ENCODE results near the gene BPNT1.
"Not testable (repeated sequence)": the region's sequence is repeated elsewhere in the genome, so short reads cannot be mapped to it uniquely, and the experiment has no call there.

The BPNT1 gene

DNA sequence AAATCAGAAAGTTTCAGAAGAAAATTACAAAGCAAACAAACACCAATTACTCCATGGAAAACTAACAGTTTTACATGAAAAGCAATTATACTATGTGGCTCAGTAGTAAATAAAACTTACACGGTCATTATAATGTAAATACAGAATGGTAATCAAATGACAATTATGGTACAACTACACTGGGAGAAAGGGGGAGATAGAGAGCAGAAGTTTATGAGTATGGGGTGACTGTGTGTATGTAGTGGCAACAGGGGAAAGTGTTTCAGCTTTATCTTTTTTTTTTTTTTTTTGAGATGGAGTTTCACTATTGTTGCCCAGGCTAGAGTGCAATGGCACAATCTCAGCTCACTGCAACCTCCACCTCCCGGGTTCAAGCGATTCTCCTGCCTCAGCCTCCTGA is 51.8 kb downstream of the BPNT1 start:
- H3K4me3 ChIP-seq (replicated peaks; ENCODE audit: low read depth, low read length); H3K27me3 ChIP-seq (replicated peaks; ENCODE audit: control insufficient read depth, insufficient read depth, low read length); H3K36me3 ChIP-seq (ENCODE audit: control insufficient read depth, insufficient read depth, low read length); DNase-seq (ENCODE audit: extremely low read depth, insufficient read length): not testable (repeated sequence)
- TF ChIP-seq, protein P1, sequence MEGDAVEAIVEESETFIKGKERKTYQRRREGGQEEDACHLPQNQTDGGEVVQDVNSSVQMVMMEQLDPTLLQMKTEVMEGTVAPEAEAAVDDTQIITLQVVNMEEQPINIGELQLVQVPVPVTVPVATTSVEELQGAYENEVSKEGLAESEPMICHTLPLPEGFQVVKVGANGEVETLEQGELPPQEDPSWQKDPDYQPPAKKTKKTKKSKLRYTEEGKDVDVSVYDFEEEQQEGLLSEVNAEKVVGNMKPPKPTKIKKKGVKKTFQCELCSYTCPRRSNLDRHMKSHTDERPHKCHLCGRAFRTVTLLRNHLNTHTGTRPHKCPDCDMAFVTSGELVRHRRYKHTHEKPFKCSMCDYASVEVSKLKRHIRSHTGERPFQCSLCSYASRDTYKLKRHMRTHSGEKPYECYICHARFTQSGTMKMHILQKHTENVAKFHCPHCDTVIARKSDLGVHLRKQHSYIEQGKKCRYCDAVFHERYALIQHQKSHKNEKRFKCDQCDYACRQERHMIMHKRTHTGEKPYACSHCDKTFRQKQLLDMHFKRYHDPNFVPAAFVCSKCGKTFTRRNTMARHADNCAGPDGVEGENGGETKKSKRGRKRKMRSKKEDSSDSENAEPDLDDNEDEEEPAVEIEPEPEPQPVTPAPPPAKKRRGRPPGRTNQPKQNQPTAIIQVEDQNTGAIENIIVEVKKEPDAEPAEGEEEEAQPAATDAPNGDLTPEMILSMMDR (IDR thresholded peaks at IDR 0.05; ENCODE audit: insufficient read depth, low read length, poor library complexity, severe bottlenecking) = peak; percentile 7

DNA sequence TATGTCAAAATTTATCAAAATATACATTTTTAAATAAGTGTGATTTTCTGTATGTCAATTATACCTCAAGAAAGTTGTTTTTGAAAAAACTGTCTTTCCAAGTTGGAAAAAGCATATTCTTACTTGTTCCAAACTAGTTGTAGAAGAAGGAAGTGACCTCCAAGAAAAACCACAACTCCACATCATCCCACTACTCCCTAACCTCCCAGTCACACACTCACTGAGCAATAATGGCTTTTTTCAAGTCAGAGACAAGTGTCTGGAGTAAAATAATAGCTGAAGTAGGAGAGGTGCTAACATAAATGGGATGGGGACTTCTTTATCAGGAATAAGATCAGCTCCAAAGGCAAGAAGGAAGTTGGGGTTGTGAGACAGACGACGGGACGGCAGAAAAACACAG is 56.7 kb downstream of the BPNT1 start:
- Histone ChIP-seq H3K36me3 (ENCODE audit: control insufficient read depth, insufficient read depth, low read length) (peaks cover 2% of the 10 kb centered on the region), H3K4me3 (replicated peaks; ENCODE audit: low read depth, low read length) (no peak overlapping the region), H3K27me3 (replicated peaks; ENCODE audit: control insufficient read depth, insufficient read depth, low read length) (no peaks in the 10 kb centered on the region)
- TF ChIP-seq, protein P1 (IDR thresholded peaks at IDR 0.05; ENCODE audit: insufficient read depth, low read length, poor library complexity, severe bottlenecking) = no peak
- DNase-seq (ENCODE audit: extremely low read depth, insufficient read length) = no peak

DNA sequence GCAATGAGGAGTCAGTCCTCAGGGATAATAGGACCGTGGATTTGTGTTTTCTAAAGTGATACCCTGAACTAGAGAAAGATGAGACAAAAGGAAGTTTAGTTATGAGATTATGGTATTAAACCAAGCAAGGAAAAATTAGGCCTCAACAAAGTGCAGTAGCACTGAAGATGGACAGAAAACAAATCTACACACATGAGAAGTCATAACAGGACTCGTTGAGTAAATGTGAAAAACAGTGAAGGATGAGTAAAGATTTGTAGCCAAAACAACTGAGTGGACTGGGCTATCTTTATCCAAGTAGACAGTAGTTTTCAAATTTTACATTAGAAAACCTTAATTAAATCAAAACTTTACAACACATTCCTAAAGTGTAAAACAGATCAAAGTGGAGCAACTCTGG is 58.3 kb downstream of the BPNT1 start:
- no peaks in the 10 kb centered on the region for H3K27me3 ChIP-seq (replicated peaks; ENCODE audit: control insufficient read depth, insufficient read depth, low read length)
- peaks cover 2% of the 10 kb centered on the region for H3K36me3 ChIP-seq (ENCODE audit: control insufficient read depth, insufficient read depth, low read length)
- TF ChIP-seq, protein P1 (IDR thresholded peaks at IDR 0.05; ENCODE audit: insufficient read depth, low read length, poor library complexity, severe bottlenecking) = no peak
- H3K4me3 ChIP-seq (replicated peaks; ENCODE audit: low read depth, low read length) = no peak overlapping the region
- DNase-seq (ENCODE audit: extremely low read depth, insufficient read length) = no peak

DNA sequence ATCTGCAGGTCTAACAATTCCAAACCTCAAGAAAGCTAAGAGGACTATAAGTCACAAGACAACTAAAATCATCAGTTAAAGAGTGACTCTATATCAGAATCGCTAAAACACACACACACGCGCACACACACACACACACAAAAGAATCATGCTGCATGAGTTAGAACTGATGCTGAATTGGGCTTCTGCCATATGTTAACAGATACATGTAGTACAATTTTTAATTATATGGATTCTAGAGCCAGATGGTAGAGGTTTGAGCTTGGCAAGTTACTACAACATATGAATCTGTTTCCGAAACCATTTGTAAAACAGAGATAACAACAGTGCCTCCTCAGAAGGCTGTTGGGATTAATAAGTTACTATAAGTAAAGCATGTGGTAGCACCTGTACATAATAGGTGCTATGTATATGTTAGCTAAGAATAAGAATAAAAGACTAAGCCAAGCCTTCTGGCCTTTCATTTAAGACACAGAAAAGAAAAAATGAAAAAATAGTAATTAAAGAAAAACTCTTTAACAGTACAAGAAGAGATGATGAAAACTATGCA is 61.2 kb downstream of the BPNT1 start:
- TF ChIP-seq, protein P1 (IDR thresholded peaks at IDR 0.05; ENCODE audit: insufficient read depth, low read length, poor library complexity, severe bottlenecking) = no peak
- H3K27me3 ChIP-seq (replicated peaks; ENCODE audit: control insufficient read depth, insufficient read depth, low read length) = no peaks in the 10 kb centered on the region
- H3K4me3 ChIP-seq (replicated peaks; ENCODE audit: low read depth, low read length) = no peak overlapping the region
- H3K36me3 ChIP-seq (ENCODE audit: control insufficient read depth, insufficient read depth, low read length) = peaks cover 2% of the 10 kb centered on the region
- DNase-seq (ENCODE audit: extremely low read depth, insufficient read length) = no peak

DNA sequence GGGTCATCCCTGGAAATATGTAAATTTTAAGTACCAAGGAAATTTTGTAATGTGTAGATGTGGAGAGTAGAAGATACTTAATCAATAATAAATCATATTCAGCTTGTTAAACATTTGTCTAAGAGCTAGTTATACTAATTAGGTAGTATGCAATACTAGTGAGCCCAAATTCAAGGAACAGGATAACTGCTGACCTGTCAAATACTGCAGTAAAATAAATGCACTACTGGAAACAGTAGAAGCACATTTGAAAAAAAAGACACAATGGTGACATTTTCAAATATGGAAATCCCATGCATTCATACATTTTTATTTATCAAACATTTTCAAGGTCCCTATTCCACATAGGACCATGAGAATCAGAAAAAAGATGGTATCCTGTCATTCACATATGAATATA is 70.5 kb downstream of the BPNT1 start:
- TF ChIP-seq, protein P1 (IDR thresholded peaks at IDR 0.05; ENCODE audit: insufficient read depth, low read length, poor library complexity, severe bottlenecking) = no peak
- Histone ChIP-seq H3K27me3 (replicated peaks; ENCODE audit: control insufficient read depth, insufficient read depth, low read length) (no peaks in the 10 kb centered on the region), H3K4me3 (replicated peaks; ENCODE audit: low read depth, low read length) (no peak overlapping the region), H3K36me3 (ENCODE audit: control insufficient read depth, insufficient read depth, low read length) (peaks cover 7% of the 10 kb centered on the region)
- DNase-seq (ENCODE audit: extremely low read depth, insufficient read length) = no peak

DNA sequence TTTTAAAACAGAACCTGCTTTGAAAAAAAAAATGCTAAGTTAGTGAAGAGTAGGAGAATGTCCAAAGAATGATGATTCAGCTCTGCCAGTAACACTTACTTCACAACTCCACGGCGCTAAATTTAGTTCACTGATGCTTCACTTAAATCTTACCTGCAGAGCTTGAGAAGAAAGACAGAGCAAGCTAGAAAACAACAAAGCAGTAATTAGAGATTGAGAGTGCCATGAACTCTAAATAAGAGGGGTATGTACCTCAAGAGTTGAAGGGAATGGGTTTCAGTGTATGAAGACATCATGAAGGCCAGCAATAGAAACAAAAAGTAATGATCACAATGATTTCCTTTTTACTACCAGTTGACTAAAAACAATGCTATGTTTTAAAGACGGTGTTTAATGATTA is 76.1 kb downstream of the BPNT1 start:
- Histone ChIP-seq H3K27me3 (replicated peaks; ENCODE audit: control insufficient read depth, insufficient read depth, low read length) (no peaks in the 10 kb centered on the region), H3K4me3 (replicated peaks; ENCODE audit: low read depth, low read length) (no peak overlapping the region), H3K36me3 (ENCODE audit: control insufficient read depth, insufficient read depth, low read length) (no peaks in the 10 kb centered on the region; the same call in none of the 2 replicates)
- DNase-seq (ENCODE audit: extremely low read depth, insufficient read length) = no peak
- TF ChIP-seq, protein P1 (IDR thresholded peaks at IDR 0.05; ENCODE audit: insufficient read depth, low read length, poor library complexity, severe bottlenecking) = no peak

All from GM06990 (cell line).